IgD-negative memory B cell (primary cell): ENCODE results near the gene ARL3. TPM values are rescaled to one million over a fixed set of nuclear protein-coding genes. Genes with fewer than 3 reads are reported as not detected.
A peak's percentile ranks its signal among the peaks of the same experiment; 100 is the strongest.

Experiments
- H3K27ac Mint-ChIP-seq, 3 donors: one replicate each; pipeline ENCODE4 v1.8.0; 2020 to 2022; ENCODE audit warnings: mild to moderate bottlenecking in 3 of 3, mixed read lengths in 3 of 3, moderate library complexity in 1 of 3
- H3K27me3 Mint-ChIP-seq: one replicate; pipeline ENCODE4 v1.8.0; 2021; ENCODE audit warnings: mixed read lengths
- H3K36me3 Mint-ChIP-seq: one replicate; pipeline ENCODE4 v1.8.0; 2020; ENCODE audit warnings: mild to moderate bottlenecking, mixed read lengths
- H3K4me1 Mint-ChIP-seq, 3 donors: one replicate each; pipeline ENCODE4 v1.8.0; 2020 to 2022; ENCODE audit warnings: mixed read lengths in 3 of 3, mild to moderate bottlenecking in 1 of 3
- H3K4me3 Mint-ChIP-seq, 4 donors: one replicate each; pipeline ENCODE4 v1.8.0; 2020 to 2022; ENCODE audit warnings: mild to moderate bottlenecking in 4 of 4, mixed read lengths in 4 of 4, moderate library complexity in 3 of 4
- H3K9me3 Mint-ChIP-seq, 3 donors: one replicate each; pipeline ENCODE4 v1.8.0; 2020 to 2021; ENCODE audit warnings: mixed read lengths in 3 of 3, mild to moderate bottlenecking in 1 of 3
- polyA plus RNA-seq: library from polyadenylated mRNA; unstranded; fragments of 300-500 nt; fragmentation: Illumina TruSeq; gene quantifications from one replicate; pipeline ENCODE4 v1.2.3, GENCODE V29; 2021

ARL3 gene
- polyA plus RNA-seq, 1 donor from 2014 or later, result 3.8 TPM

DNA sequence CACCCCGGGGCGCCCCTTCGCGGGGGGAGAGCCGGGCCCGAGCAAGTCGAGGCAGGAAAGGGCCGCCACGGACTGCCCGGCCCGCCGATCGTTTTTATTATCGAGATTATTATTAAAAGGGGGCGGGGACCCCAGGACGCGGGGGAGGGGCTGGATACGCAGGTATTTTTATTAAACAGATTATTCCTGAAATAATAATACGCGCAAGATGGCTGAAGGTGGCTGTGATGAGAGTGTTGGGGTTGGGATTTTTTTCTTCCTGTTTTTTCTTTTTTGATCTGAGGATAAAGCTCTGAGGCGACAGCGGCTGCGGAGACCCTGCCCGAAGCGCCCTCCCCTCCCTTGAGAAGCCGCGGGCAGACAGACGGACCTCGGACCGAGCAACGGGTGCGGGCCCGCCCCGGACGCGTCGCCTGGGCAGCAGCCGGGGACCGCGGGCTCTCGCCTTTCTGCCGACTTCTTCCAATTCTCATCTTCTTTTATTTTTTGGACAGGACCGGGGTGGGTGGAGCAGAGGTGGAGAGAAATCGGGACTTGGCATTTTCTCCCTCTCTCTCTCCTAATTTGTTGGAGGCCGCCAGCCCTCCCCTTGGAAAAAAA, 71.4 kb downstream of the ARL3 start:
- Mint-ChIP-seq H3K27me3 (peaks cover 2% of the 10 kb centered on the region), H3K4me3 (peak overlapping the region; percentile 90 to 98 (median 92)), H3K9me3 (no peaks in the 10 kb centered on the region), H3K36me3 (peaks cover 2% of the 10 kb centered on the region), H3K27ac (peak overlapping the region; percentile 91 to 95 (median 95)), H3K4me1 (peaks cover 14 to 23% (median 16%) of the 10 kb centered on the region in 3 donors)

DNA sequence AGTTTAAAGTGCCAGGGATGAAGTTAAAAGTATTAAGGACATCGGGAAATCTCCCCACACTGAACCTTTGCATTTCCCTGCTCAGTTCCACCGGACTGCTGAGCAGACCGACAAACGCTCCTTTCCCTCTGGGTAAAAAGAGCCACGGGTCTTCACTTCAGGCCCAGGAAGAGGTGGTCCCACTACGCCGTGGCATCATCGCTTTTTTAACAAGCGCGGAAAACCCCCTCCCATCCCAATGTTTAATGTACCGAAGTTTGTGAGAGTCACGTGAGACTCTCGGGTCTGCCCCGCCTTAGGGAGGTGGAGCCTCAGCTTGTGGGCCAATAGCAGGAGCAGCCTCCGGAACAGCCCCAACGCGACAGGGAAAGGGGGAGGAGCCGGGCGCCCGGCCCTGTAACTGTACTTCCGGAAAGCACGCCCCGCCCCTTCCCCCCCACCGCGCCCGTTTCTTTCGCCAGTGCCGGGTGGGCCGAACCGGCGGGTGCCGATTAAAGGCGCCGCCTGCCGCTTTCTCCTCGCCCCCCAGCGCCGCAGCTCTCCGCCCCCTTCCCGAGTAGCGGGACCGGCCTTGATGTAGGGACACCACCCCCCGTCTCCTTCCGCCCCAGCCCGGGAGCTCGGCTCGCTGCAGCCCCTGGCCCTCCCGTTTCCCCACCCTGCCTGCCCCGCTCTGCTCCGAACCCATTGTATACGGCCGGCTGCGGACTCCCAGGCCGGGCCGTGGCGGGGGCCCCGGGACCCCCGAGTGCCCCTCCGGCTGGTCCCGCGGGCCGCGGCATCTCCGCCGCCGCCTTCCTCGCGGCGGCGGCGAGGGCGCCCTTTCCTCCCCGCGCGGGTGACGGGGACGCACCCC, 72.1 kb downstream of the ARL3 start:
- Mint-ChIP-seq H3K4me1 (peaks cover 9 to 16% (median 9%) of the 10 kb centered on the region in 3 donors), H3K9me3 (no peaks in the 10 kb centered on the region), H3K27me3 (no peaks in the 10 kb centered on the region), H3K27ac (peak overlapping the region; percentile 91 to 98 (median 97)), H3K36me3 (peaks cover 2% of the 10 kb centered on the region), H3K4me3 (peak overlapping the region; percentile 89 to 98 (median 93))

DNA sequence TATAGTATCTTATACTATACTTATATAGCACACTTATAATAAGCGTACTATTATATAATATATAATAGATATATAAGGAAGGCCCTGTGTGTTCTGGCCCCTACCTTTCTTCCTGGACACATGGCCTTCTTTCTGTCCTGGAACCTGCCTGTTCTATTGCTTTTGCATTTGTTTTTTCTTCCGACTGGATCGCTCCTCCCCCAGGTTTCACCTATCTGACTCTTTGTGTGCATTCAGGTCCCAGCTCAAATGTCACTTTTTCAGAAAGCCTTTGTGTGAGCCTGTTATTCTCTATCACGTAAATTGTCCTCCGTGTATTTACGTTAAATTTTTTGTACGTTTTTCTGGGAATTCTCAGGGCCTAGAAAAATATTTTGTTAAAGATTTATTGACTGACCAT, 72.8 kb downstream of the ARL3 start:
- no peaks in the 10 kb centered on the region for H3K9me3 Mint-ChIP-seq
- peak overlapping the region; percentile 91 to 98 (median 97) for H3K27ac Mint-ChIP-seq
- no peaks in the 10 kb centered on the region for H3K27me3 Mint-ChIP-seq
- H3K4me3 Mint-ChIP-seq, result peak overlapping the region; percentile 89 to 98 (median 93)
- H3K36me3 Mint-ChIP-seq, result peaks cover 2% of the 10 kb centered on the region
- H3K4me1 Mint-ChIP-seq, result peaks cover 4 to 13% (median 5%) of the 10 kb centered on the region in 3 donors

DNA sequence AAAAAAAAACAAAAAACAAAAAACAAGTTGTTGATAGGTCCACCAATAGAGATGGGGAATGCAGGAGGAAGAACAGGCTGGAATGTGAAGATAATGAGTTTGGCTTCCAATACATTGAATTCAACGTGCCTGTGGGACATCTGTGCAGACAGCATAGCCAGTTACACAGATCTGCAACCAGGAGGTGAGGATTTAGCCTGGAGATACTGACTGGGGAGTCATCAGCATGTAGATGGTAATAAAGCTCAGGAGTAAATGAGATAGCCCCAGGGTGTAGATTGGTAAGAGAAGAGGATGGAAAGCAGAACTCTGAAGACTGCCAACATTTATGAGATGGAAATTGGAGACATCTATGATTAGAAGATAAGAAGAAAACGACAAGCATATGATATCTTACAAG, 74.7 kb downstream of the ARL3 start:
- H3K4me3 Mint-ChIP-seq, result peak overlapping the region in 1 of 4 donors; percentile 64
- peaks cover 9 to 23% (median 12%) of the 10 kb centered on the region in 3 donors for H3K4me1 Mint-ChIP-seq
- H3K36me3 Mint-ChIP-seq, result no peaks in the 10 kb centered on the region
- no peaks in the 10 kb centered on the region for H3K9me3 Mint-ChIP-seq
- H3K27me3 Mint-ChIP-seq, result no peaks in the 10 kb centered on the region
- H3K27ac Mint-ChIP-seq, result peak overlapping the region in 1 of 3 donors; percentile 82

DNA sequence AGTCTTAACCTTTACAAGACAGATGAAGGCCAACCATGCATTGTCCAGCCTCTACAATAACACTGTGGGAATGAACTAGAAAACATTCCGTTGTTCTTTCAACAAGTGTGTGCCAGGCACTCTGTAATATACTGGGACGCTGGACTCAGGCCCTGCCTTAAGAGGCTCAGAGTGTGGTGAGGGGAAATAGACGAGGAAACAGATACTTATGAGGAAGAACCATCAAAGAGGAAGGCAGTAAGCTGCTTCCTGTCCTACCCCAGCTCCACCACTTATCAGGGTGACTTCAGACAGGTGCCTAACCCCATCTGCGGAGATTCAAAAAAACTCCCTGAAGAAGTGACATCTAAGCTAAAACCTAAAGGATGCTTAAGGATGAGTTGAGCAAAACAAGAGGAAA, 78.8 kb downstream of the ARL3 start:
- peaks cover 2% of the 10 kb centered on the region for H3K36me3 Mint-ChIP-seq
- H3K27me3 Mint-ChIP-seq, result no peaks in the 10 kb centered on the region
- H3K4me3 Mint-ChIP-seq, result peak overlapping the region in 2 of 4 donors; percentile 18 to 93
- no peaks in the 10 kb centered on the region for H3K9me3 Mint-ChIP-seq
- peaks cover 9 to 22% (median 11%) of the 10 kb centered on the region in 3 donors for H3K4me1 Mint-ChIP-seq
- H3K27ac Mint-ChIP-seq, result peak overlapping the region; percentile 5 to 68 (median 60)

GRCh38 chr10:102634686-102635085, 79.5 kb downstream of the ARL3 start:
- H3K4me3 Mint-ChIP-seq, result no peak overlapping the region
- peak overlapping the region in 1 of 3 donors; percentile 57 for H3K27ac Mint-ChIP-seq
- H3K4me1 Mint-ChIP-seq, result peaks cover 9 to 22% (median 11%) of the 10 kb centered on the region in 3 donors
- H3K27me3 Mint-ChIP-seq, result no peaks in the 10 kb centered on the region
- H3K9me3 Mint-ChIP-seq, result no peaks in the 10 kb centered on the region
- peaks cover 2% of the 10 kb centered on the region for H3K36me3 Mint-ChIP-seq

DNA sequence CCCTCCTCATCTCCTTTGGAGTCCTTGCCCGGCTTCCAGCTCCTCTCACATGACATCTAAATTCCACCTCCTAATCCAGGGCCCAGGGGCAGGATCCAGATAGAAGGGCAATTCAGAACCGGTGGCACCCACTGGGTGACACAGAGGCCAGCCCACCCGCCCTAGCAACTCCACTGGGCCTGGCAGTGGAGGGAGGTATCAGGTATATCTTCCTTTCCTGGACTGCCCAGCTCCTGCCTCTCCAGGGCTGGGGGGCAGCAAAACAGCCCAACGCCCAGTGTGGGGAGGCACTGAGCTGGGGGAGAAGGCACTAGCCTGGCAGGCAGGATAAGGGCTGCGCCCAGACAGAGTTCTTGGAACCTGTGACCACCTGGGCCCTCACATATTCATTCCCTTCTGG, 80.3 kb downstream of the ARL3 start:
- no peaks in the 10 kb centered on the region for H3K27me3 Mint-ChIP-seq
- H3K4me1 Mint-ChIP-seq, result peaks cover 9 to 22% (median 11%) of the 10 kb centered on the region in 3 donors
- no peak overlapping the region for H3K4me3 Mint-ChIP-seq
- H3K9me3 Mint-ChIP-seq, result no peaks in the 10 kb centered on the region
- H3K36me3 Mint-ChIP-seq, result peaks cover 2% of the 10 kb centered on the region
- peak overlapping the region in 1 of 3 donors; percentile 33 for H3K27ac Mint-ChIP-seq

DNA sequence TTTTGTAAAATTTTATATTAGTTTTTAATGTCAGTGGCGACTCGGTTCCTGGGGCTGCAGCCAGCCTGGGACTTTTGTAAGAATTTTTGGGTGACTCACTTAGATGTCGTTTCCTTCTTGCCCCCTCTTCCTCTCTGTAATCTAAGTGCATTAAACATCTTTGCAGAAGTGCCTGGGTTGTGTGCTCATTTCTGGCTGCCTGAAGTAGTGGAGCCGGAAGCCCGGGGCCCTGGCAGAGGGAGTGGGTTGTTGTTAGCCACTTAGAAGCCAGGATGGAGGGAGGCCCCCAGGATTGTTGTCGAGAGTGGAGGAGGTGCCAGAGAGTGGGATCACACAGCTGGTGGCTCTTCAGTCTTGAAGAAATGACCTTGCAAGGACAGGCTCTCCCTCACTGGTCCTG, 80.9 kb downstream of the ARL3 start:
- no peak overlapping the region for H3K4me3 Mint-ChIP-seq
- H3K9me3 Mint-ChIP-seq, result no peaks in the 10 kb centered on the region
- H3K4me1 Mint-ChIP-seq, result peaks cover 9 to 20% (median 11%) of the 10 kb centered on the region in 3 donors
- no peaks in the 10 kb centered on the region for H3K27me3 Mint-ChIP-seq
- H3K36me3 Mint-ChIP-seq, result peaks cover 2% of the 10 kb centered on the region
- no peak overlapping the region for H3K27ac Mint-ChIP-seq

- H3K9me3 Mint-ChIP-seq, result no peaks in the 10 kb centered on the region
- no peaks in the 10 kb centered on the region for H3K27me3 Mint-ChIP-seq
- H3K36me3 Mint-ChIP-seq, result peaks cover 5% of the 10 kb centered on the region
- peaks cover 9 to 20% (median 11%) of the 10 kb centered on the region in 3 donors for H3K4me1 Mint-ChIP-seq
- H3K27ac Mint-ChIP-seq, result peak overlapping the region in 1 of 3 donors; percentile 46
- peak overlapping the region in 1 of 4 donors; percentile 75 for H3K4me3 Mint-ChIP-seq
Measured at GRCh38 chr10:102632394-102633111, 81.6 kb downstream of the ARL3 start.

GRCh38 chr10:102631525-102632393, 82.4 kb downstream of the ARL3 start:
- Mint-ChIP-seq H3K27me3 (no peaks in the 10 kb centered on the region), H3K4me3 (no peak overlapping the region), H3K36me3 (peaks cover 5% of the 10 kb centered on the region), H3K4me1 (peaks cover 9 to 19% (median 9%) of the 10 kb centered on the region in 3 donors), H3K27ac (no peak overlapping the region), H3K9me3 (no peaks in the 10 kb centered on the region)

DNA sequence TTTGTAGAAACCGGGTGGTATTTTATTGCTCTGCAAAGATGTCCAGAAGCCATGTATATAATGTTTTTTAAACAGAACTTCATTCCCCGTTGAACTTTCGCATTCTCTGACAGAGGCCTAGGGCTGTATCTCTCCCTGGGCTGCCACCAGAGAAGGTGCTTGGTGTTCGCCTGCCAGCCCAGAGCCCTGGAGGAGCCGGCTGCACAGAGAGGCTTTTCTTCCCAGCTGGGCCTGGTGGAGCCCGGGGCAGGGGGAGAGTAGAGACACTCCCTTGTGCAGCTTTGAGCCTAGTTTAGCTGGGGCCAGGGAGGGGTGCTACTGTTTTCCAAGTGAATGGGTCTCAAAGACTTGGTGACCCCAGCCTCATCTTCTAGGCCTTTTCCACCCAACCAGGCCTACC, 83.5 kb downstream of the ARL3 start:
- H3K4me3 Mint-ChIP-seq, result no peak overlapping the region
- H3K9me3 Mint-ChIP-seq, result no peaks in the 10 kb centered on the region
- H3K27ac Mint-ChIP-seq, result no peak overlapping the region
- peaks cover 5% of the 10 kb centered on the region for H3K36me3 Mint-ChIP-seq
- H3K4me1 Mint-ChIP-seq, result peaks cover 6 to 17% (median 9%) of the 10 kb centered on the region in 3 donors
- H3K27me3 Mint-ChIP-seq, result no peaks in the 10 kb centered on the region

DNA sequence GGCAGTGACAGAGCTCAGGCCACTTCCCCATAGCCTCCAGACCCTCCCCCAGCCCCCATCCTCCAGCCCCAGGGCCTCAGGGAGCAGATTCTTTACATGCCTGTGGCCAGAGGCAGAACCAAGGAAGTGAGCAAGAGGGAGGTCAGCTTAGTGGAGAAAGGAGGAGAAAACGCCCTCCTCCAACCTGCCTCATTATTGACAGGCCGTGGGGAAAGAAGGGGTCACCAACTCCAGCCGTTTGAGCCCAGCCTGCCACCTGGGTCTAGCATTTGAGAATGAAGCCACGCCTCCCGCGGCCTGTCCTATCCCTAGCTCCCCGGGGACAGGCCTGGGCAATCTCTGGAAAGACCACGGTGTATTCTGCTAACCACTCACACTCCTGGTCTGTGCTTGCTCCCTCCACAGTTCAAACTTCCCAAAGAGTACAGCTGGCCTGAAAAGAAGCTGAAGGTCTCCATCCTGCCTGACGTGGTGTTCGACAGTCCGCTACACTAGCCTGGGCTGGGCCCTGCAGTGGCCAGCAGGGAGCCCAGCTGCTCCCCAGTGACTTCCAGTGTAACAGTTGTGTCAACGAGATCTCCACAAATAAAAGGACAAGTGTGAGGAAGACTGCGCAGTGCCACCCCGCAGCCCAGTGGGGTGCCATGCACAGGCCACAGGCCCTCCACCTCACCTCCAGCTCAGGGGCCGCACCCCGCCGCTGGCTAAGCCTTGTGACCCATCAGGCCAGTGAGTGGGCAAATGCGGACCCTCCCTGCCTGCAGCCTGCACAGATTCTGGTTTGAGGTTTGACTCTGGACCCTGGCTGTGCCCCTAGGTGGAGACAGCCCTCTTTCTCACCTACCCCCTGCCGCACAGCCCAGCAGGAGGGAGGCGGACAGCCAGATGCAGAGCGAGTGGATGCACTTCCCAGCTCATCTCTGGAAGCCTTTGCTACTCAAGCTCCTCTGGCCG, 84.3 kb downstream of the ARL3 start:
- Mint-ChIP-seq H3K27ac (no peak overlapping the region), H3K36me3 (peaks cover 5% of the 10 kb centered on the region), H3K27me3 (no peaks in the 10 kb centered on the region), H3K9me3 (no peaks in the 10 kb centered on the region), H3K4me3 (peak overlapping the region in 1 of 4 donors; percentile 38), H3K4me1 (peaks cover 0 to 15% (median 6%) of the 10 kb centered on the region in 3 donors)

DNA sequence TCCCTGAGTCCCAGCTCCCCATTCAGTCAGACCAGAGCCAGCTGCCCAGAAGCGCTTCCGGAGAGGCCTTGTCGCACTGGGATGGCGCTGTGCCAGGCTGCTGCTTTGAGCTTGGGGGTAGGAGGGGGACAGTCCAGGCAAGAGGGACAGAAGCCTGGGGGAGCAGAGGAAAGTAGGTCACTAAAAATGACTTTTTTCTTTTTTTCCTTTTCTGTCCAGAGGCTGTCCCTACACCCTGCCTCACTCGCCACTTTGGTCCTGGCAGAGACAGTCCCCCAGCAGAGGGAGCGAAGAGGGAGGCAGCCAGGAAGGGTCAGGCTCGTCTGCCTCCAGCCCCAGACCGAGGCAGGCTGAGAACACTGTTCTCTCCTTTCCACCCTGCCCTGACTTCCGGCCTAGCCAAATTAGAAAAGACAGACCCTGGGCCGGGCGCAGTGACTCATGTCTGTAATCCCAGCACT, 85.7 kb downstream of the ARL3 start:
- no peak overlapping the region for H3K27ac Mint-ChIP-seq
- no peaks in the 10 kb centered on the region for H3K9me3 Mint-ChIP-seq
- H3K4me3 Mint-ChIP-seq, result no peak overlapping the region
- peaks cover 5% of the 10 kb centered on the region for H3K36me3 Mint-ChIP-seq
- no peaks in the 10 kb centered on the region for H3K27me3 Mint-ChIP-seq
- peaks cover 0 to 13% (median 9%) of the 10 kb centered on the region in 3 donors for H3K4me1 Mint-ChIP-seq
